GM12878 (cell line): Measurements from ENCODE around the gene CBX2.

Source experiments
- CBFB ChIP-seq: IDR thresholded peaks from 2 replicates; pipeline ENCODE4 v1.6.1; 2016; ENCODE audit warnings: antibody characterized with exemption, low read depth
- HDAC2 ChIP-seq: fragments of 200-600 bp; sonication (generic); IDR thresholded peaks from 2 replicates; pipeline ENCODE4 v1.6.1; 2017
- NFYB ChIP-seq: IDR thresholded peaks from 2 replicates; pipeline ENCODE4 v1.6.1; 2011; ENCODE audit warnings: low read depth, mild to moderate bottlenecking, low read length, improper control_type of control experiment, moderate library complexity; ENCODE audit not compliant: insufficient read depth
- POLR2A ChIP-seq: IDR thresholded peaks from 2 replicates; pipeline ENCODE4 v1.6.1; 2011; ENCODE audit warnings: low read depth, mild to moderate bottlenecking, low read length
- POLR2AphosphoS5 ChIP-seq: IDR thresholded peaks from 2 replicates; pipeline ENCODE4 v1.6.1; 2011; ENCODE audit warnings: mild to moderate bottlenecking, low read length, inconsistent platforms
- RAD21 ChIP-seq: IDR thresholded peaks from 2 replicates; pipeline ENCODE4 v1.6.1; 2011; ENCODE audit warnings: mild to moderate bottlenecking, low read depth, low read length, moderate library complexity; ENCODE audit not compliant: insufficient read depth
- SMC3 ChIP-seq: IDR thresholded peaks from 2 replicates; pipeline ENCODE4 v1.6.1; 2011; ENCODE audit warnings: low read length, improper control_type of control experiment, borderline replicate concordance
- ZNF384 ChIP-seq: IDR thresholded peaks from 2 replicates; pipeline ENCODE4 v1.6.1; 2012; ENCODE audit warnings: low read depth, mild to moderate bottlenecking, low read length, improper control_type of control experiment, borderline replicate concordance
- TF ChIP-seq, protein P1 (sequence below), 3 experiments: IDR thresholded peaks in 2 of 3; conservative IDR thresholded peaks in 1 of 3; 2 replicates each; pipeline ENCODE4 v1.5.1; 2011; ENCODE audit warnings: low read depth in 3 of 3, low read length in 3 of 3, mild to moderate bottlenecking in 3 of 3, control low read depth in 2 of 3, moderate library complexity in 2 of 3, inconsistent platforms in 1 of 3, mixed read lengths in 1 of 3; ENCODE audit not compliant: control insufficient read depth in 2 of 3, insufficient read depth in 1 of 3; ENCODE audit errors: extremely low read depth in 1 of 3

DNA sequence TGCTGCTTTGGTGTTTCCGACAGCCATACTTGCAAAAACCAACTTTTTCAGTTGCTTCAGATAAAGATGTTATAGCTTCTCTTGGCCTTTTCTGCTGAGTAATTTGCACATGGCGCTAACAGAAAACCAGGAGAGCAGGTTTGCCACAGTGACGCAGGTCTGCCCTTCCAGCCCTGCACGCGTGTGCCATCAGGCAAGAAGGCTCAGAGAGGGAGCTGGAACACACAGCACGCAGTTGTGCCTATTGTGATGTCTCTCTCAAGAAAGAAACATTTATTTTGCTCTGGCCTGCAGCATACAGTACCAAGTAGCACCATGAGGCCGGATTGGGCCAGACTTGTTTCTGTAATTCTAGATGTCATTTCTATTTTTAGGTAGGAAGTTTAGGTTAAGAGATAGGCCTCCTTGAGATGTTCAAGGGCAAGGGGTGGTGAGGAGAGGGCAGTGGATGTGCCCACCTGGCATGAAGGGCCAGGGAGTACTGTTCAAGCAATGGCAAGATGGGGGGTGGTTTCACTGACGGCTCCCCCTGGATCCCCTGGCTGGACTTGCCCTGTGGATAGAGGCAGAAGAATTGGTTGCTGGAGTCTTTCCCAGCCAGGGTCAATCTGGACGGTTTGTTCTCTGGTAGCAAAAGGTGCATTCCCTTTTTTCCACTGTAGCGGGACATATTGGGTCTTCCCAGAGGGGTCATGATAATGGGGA is 1.9 kb downstream of the CBX2 start:
- TF ChIP-seq POLR2AphosphoS5 (no peak), RAD21 (no peak), CBFB (no peak), HDAC2 (no peak), SMC3 (no peak), POLR2A (no peak), NFYB (no peak), ZNF384 (no peak)
- TF ChIP-seq, protein P1, sequence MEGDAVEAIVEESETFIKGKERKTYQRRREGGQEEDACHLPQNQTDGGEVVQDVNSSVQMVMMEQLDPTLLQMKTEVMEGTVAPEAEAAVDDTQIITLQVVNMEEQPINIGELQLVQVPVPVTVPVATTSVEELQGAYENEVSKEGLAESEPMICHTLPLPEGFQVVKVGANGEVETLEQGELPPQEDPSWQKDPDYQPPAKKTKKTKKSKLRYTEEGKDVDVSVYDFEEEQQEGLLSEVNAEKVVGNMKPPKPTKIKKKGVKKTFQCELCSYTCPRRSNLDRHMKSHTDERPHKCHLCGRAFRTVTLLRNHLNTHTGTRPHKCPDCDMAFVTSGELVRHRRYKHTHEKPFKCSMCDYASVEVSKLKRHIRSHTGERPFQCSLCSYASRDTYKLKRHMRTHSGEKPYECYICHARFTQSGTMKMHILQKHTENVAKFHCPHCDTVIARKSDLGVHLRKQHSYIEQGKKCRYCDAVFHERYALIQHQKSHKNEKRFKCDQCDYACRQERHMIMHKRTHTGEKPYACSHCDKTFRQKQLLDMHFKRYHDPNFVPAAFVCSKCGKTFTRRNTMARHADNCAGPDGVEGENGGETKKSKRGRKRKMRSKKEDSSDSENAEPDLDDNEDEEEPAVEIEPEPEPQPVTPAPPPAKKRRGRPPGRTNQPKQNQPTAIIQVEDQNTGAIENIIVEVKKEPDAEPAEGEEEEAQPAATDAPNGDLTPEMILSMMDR (IDR thresholded peaks at IDR 0.05 in 2 of 3, conservative IDR thresholded peaks at IDR 0.05 in 1 of 3; ENCODE audit: control insufficient read depth in 2 of 3, extremely low read depth in 1 of 3, insufficient read depth in 1 of 3, low read depth in 3 of 3, low read length in 3 of 3), result no peak
